ENCODE measurements around the gene BCL11A.

Gene BCL11A

GRCh38 chr2:60439219-60439974, 114.1 kb downstream of the BCL11A start:
- H3K4me3 ChIP-seq (ENCODE audit: low read length) = no peak overlapping the region

GRCh38 chr2:60438653-60439052, 114.8 kb downstream of the BCL11A start:
- no peak overlapping the region for H3K4me3 ChIP-seq (ENCODE audit: low read length)
- DNase-seq (ENCODE audit: low read depth) = no peak

More at GRCh38 chr2:60439219-60439974, 114.1 kb downstream of the BCL11A start:
- no peak for DNase-seq (ENCODE audit: low read depth)
- peak; percentile 42 for TF ChIP-seq CTCF (conservative IDR thresholded peaks at IDR 0.05; ENCODE audit: low read depth, low read length)

GRCh38 chr2:60438131-60438530, 115.3 kb downstream of the BCL11A start:
- no peak overlapping the region for H3K4me3 ChIP-seq (ENCODE audit: low read length)
- no peak for DNase-seq (ENCODE audit: low read depth)
- no peak for TF ChIP-seq CTCF (conservative IDR thresholded peaks at IDR 0.05; ENCODE audit: low read depth, low read length)

More at GRCh38 chr2:60438653-60439052, 114.8 kb downstream of the BCL11A start:
- TF ChIP-seq CTCF (conservative IDR thresholded peaks at IDR 0.05; ENCODE audit: low read depth, low read length) = no peak

- DNase-seq (ENCODE audit: low read depth) = no peak
- H3K4me3 ChIP-seq (ENCODE audit: low read length) = no peak overlapping the region
- TF ChIP-seq CTCF (conservative IDR thresholded peaks at IDR 0.05; ENCODE audit: low read depth, low read length) = no peak
These were observed 116.3 kb downstream of the BCL11A start for GRCh38 chr2:60437080-60437696.

- no peak overlapping the region for H3K4me3 ChIP-seq (ENCODE audit: low read length)
- DNase-seq (ENCODE audit: low read depth) = no peak
- TF ChIP-seq CTCF (conservative IDR thresholded peaks at IDR 0.05; ENCODE audit: low read depth, low read length) = no peak
These were observed 120.3 kb downstream of the BCL11A start for GRCh38 chr2:60433018-60433596.

GRCh38 chr2:60432035-60432601, 121.3 kb downstream of the BCL11A start:
- no peak for TF ChIP-seq CTCF (conservative IDR thresholded peaks at IDR 0.05; ENCODE audit: low read depth, low read length)
- H3K4me3 ChIP-seq (ENCODE audit: low read length) = no peak overlapping the region
- DNase-seq (ENCODE audit: low read depth) = no peak

All from retinal pigment epithelial cell (primary cell).